Right renal cortex interstitium (tissue), 3 donors: ENCODE data around the gene JPH2. TPM values are rescaled to one million over a fixed set of nuclear protein-coding genes. Genes with fewer than 3 reads are reported as not detected.
"Not testable (repeated sequence)": the region's sequence is repeated elsewhere in the genome, so short reads cannot be mapped to it uniquely, and the experiment has no call there.

Experiments used
- DNase-seq, 3 donors: peaks; one replicate each; pipeline ENCODE4 v3.0.0-alpha.2; 2013; ENCODE audit warnings: low read depth in 3 of 3, low spot score in 2 of 3
- polyA plus RNA-seq, 3 donors: library from polyadenylated mRNA; unstranded; fragments of 120-200 nt; gene quantifications; one replicate each; pipeline ENCODE4 v1.2.1, GENCODE V29; 2013; ENCODE audit not compliant: insufficient read length in 3 of 3

Gene JPH2
- polyA plus RNA-seq, 3 donors, result 1.2 to 1.4 (median 1.4) TPM

- DNase-seq, result not testable (repeated sequence)
Measured at GRCh38 chr20:44129300-44129699, 57.7 kb downstream of the JPH2 start.

GRCh38 chr20:44126445-44126844 lies 60.5 kb downstream of the JPH2 start:
- no peak for DNase-seq

GRCh38 chr20:44125332-44126127 lies 61.5 kb downstream of the JPH2 start:
- no peak for DNase-seq

- no peak for DNase-seq
Measured at GRCh38 chr20:44123874-44124535, 63.0 kb downstream of the JPH2 start.

- no peak for DNase-seq
Measured at GRCh38 chr20:44123251-44123650, 63.7 kb downstream of the JPH2 start.

- no peak for DNase-seq
Measured at GRCh38 chr20:44120676-44121425, 66.1 kb downstream of the JPH2 start.

GRCh38 chr20:44118185-44119033 lies 68.6 kb downstream of the JPH2 start:
- DNase-seq, result no peak

GRCh38 chr20:44117296-44118184 lies 69.4 kb downstream of the JPH2 start:
- DNase-seq, result no peak

GRCh38 chr20:44115762-44116644 lies 71.0 kb downstream of the JPH2 start:
- DNase-seq, result no peak

- DNase-seq, result no peak
Measured at GRCh38 chr20:44115181-44115580, 71.8 kb downstream of the JPH2 start.

- no peak for DNase-seq
Measured at GRCh38 chr20:44113618-44114376, 73.2 kb downstream of the JPH2 start.

- DNase-seq, result no peak
Measured at GRCh38 chr20:44112889-44113617, 73.9 kb downstream of the JPH2 start.

- DNase-seq, result no peak
Measured at GRCh38 chr20:44112456-44112855, 74.5 kb downstream of the JPH2 start.

- DNase-seq, result no peak
Measured at GRCh38 chr20:44111712-44112335, 75.2 kb downstream of the JPH2 start.

- DNase-seq, result no peak
Measured at GRCh38 chr20:44110816-44111568, 76.0 kb downstream of the JPH2 start.

- no peak for DNase-seq
Measured at GRCh38 chr20:44109951-44110361, 77.0 kb downstream of the JPH2 start.
